GM12878 (cell line): ENCODE results near the gene MUC5AC. TPM values are rescaled to one million over a fixed set of nuclear protein-coding genes. Genes with fewer than 3 reads are reported as not detected.

Source experiments
- ATAC-seq: fragments of 200-7000 bp; cut with Tn5 transposase; 3 replicates; pipeline ENCODE4 v1.9.1; 2020; ENCODE audit warnings: mild to moderate bottlenecking, moderate library complexity
- BruUV-seq: library from RNA; stranded (reverse); fragments of 400-500 nt; replicated peaks from 2 replicates; lab custom pipeline; 2021; lab: Mats Ljungman, UMichigan
- CTCF ChIA-PET: fragments of 300-600 bp; sonication (Branson Sonifier 250); formaldehyde crosslinking; extraction: SDS; loops from one replicate; lab custom pipeline; 2021; ENCODE audit warnings: inconsistent platforms; lab: Yijun Ruan, JAX
- POLR2A ChIA-PET: fragments of 350-600 bp; formaldehyde crosslinking; extraction: SDS; loops from one replicate; lab custom pipeline; 2021; ENCODE audit warnings: inconsistent platforms; lab: Charles Lee
- RAD21 ChIA-PET: fragments of 300-600 bp; sonication (Branson Sonifier 250); formaldehyde crosslinking; loops from one replicate; lab custom pipeline; 2023; ENCODE audit warnings: antibody characterized with exemption; ENCODE audit not compliant: unreplicated experiment; lab: Charles Lee
- SMC1A ChIA-PET: fragments of 300-600 bp; sonication (Branson Sonifier 250); formaldehyde crosslinking; loops from one replicate; lab custom pipeline; 2023; ENCODE audit not compliant: unreplicated experiment, uncharacterized antibody; lab: Charles Lee
- DNase-seq: peaks from one replicate; pipeline ENCODE4 v3.0.0-alpha.2; 2011; ENCODE audit warnings: low read depth, low spot score
- FAIRE-seq: peaks from 3 replicates; lab custom pipeline; 2011; peaks lifted over from hg19 to GRCh38; lab: Jason Lieb, UNC
- H2AFZ ChIP-seq: 2 replicates; pipeline ENCODE4 v1.6.0; 2011; ENCODE audit warnings: low read depth, low read length, control low read depth; ENCODE audit not compliant: control insufficient read depth
- H3K27ac ChIP-seq: 2 replicates; pipeline ENCODE4 v1.5.1; 2011; ENCODE audit warnings: control low read depth; ENCODE audit not compliant: control insufficient read depth, insufficient read depth
- H3K27me3 ChIP-seq, 2 experiments: replicated peaks in 1 of 2; 2 replicates each; pipeline versions ENCODE4 v1.6.0 to v1.6.1; 2011; ENCODE audit warnings: low read length in 1 of 2; ENCODE audit not compliant: control insufficient read depth in 2 of 2, insufficient read depth in 2 of 2
- H3K36me3 ChIP-seq, 2 experiments: 2 replicates each; pipeline ENCODE4 v1.5.1; 2011; ENCODE audit warnings: low read length in 1 of 2; ENCODE audit not compliant: control insufficient read depth in 2 of 2, insufficient read depth in 2 of 2
- H3K4me1 ChIP-seq: 2 replicates; pipeline ENCODE4 v1.6.1; 2011; ENCODE audit warnings: mild to moderate bottlenecking, low read length, moderate library complexity, mixed read lengths; ENCODE audit not compliant: control insufficient read depth, insufficient read depth
- H3K4me2 ChIP-seq: 2 replicates; pipeline ENCODE4 v1.6.0; 2011; ENCODE audit warnings: control low read depth; ENCODE audit not compliant: control insufficient read depth, insufficient read depth
- H3K4me3 ChIP-seq: fragments of 200-600 bp; sonication (generic); 2 replicates; pipeline ENCODE4 v1.5.1; 2016
- H3K79me2 ChIP-seq: 2 replicates; pipeline ENCODE4 v1.6.0; 2011; ENCODE audit warnings: low read length; ENCODE audit not compliant: control insufficient read depth, insufficient read depth
- H3K9ac ChIP-seq: 2 replicates; pipeline ENCODE4 v1.8.0; 2011; ENCODE audit warnings: low read length, control low read depth, mixed read lengths; ENCODE audit not compliant: control insufficient read depth, insufficient read depth
- H3K9me3 ChIP-seq: replicated peaks from 3 replicates; pipeline ENCODE4 v1.5.1; 2011; ENCODE audit warnings: mild to moderate bottlenecking, low read length; ENCODE audit not compliant: control insufficient read depth, insufficient read depth
- H4K20me1 ChIP-seq: 2 replicates; pipeline ENCODE4 v1.6.0; 2011; ENCODE audit not compliant: control insufficient read depth, insufficient read depth
- ASH2L ChIP-seq: fragments of 300-600, 200-600 bp; sonication (generic); IDR thresholded peaks from 2 replicates; pipeline ENCODE4 v1.6.1; 2017; ENCODE audit warnings: low read depth, mild to moderate bottlenecking, borderline replicate concordance
- E4F1 ChIP-seq: fragments of 450-650 bp; IDR thresholded peaks from 2 replicates; pipeline ENCODE4 v1.6.1; 2018; ENCODE audit warnings: borderline replicate concordance, mild to moderate bottlenecking; ENCODE audit not compliant: partially characterized antibody
- EZH2 ChIP-seq: IDR thresholded peaks from 2 replicates; pipeline ENCODE4 v1.6.1; 2012; ENCODE audit warnings: low read depth, mild to moderate bottlenecking, control low read depth, inconsistent platforms, low read length, borderline replicate concordance; ENCODE audit not compliant: control insufficient read depth
- JUNB ChIP-seq: IDR thresholded peaks from 2 replicates; pipeline ENCODE4 v1.6.1; 2016; ENCODE audit warnings: antibody characterized with exemption, mild to moderate bottlenecking
- NFIC ChIP-seq: IDR thresholded peaks from 2 replicates; pipeline ENCODE4 v1.6.1; 2012; ENCODE audit warnings: low read depth, mild to moderate bottlenecking, inconsistent platforms, low read length, moderate library complexity
- NFXL1 ChIP-seq: fragments of 450-650 bp; IDR thresholded peaks from 2 replicates; pipeline ENCODE4 v1.6.1; 2017; ENCODE audit warnings: antibody characterized with exemption, mild to moderate bottlenecking, borderline replicate concordance
- NFYA ChIP-seq: IDR thresholded peaks from 2 replicates; pipeline ENCODE4 v1.6.1; 2011; ENCODE audit warnings: low read depth, mild to moderate bottlenecking, low read length, improper control_type of control experiment, borderline replicate concordance
- PKNOX1 ChIP-seq: fragments of 450-650 bp; IDR thresholded peaks from 2 replicates; pipeline ENCODE4 v1.6.1; 2016; ENCODE audit warnings: mild to moderate bottlenecking
- USF1 ChIP-seq: IDR thresholded peaks from 2 replicates; pipeline ENCODE4 v1.6.1; 2011; ENCODE audit warnings: borderline replicate concordance, low read depth, mild to moderate bottlenecking, moderate library complexity, mixed read lengths, low read length; ENCODE audit not compliant: insufficient read depth; ENCODE audit errors: extremely low read length
- ZBTB11 ChIP-seq: fragments of 450-650 bp; formaldehyde crosslinking; IDR thresholded peaks from 2 replicates; pipeline ENCODE4 v1.5.0; 2022; ENCODE audit warnings: mild to moderate bottlenecking, missing genetic modification characterization
- WGBS: methylation state at CpG from one replicate; pipeline ENCODE4 v1.1.6; 2016; ENCODE audit warnings: low lambda C conversion rate; ENCODE audit not compliant: insufficient replicate concordance, insufficient coverage; ENCODE audit errors: missing lambda C conversion rate; 5-methylcytosine and 5-hydroxymethylcytosine counted together
- in situ Hi-C: fragments of 300-500 bp; cut with MboI; formaldehyde crosslinking; loops from 9 replicates; pipeline ENCODE4 v1.14.3; 2018; ENCODE audit warnings: mixed read lengths
- intact Hi-C: fragments of 100-400 bp; cut with micrococcal nuclease; formaldehyde crosslinking; loops from one replicate; pipeline ENCODE4 v1.14.2; 2022; ENCODE audit not compliant: unreplicated experiment
- polyA plus RNA-seq, 11 experiments: library from polyadenylated mRNA; depleted of rRNA in 4 of 11; unstranded in 6 of 11; stranded (reverse) in 5 of 11; fragments of >200 nt; fragmentation: Nextera tagmentation in 4 of 11; fragmentation: Illumina TruSeq in 1 of 11; extraction: Ambion mirVana in 4 of 11; extraction: Trizol in 1 of 11; gene quantifications; 1 replicate in 1 of 11; 2 replicates in 10 of 11; pipeline versions ENCODE4 v1.2.1 to v1.2.3, GENCODE V29; 2011 to 2016; ENCODE audit warnings: inconsistent platforms in 2 of 11, missing spikeins in 2 of 11, low read depth in 1 of 11
- total RNA-seq, 4 experiments: library from RNA; depleted of rRNA in 3 of 4; stranded (reverse); fragments of >200 nt in 3 of 4; fragmentation: Illumina TruSeq in 1 of 4; extraction: Trizol in 1 of 4; gene quantifications; 2 replicates each; pipeline versions ENCODE4 v1.2.1 to v1.2.3, GENCODE V29; 2013 to 2021

MUC5AC gene
- total and polyA plus RNA-seq, 10 of the 15 experiments (the other 5 are each of a cell fraction or from before 2014, with no cell fraction given) = under 0.01 to 0.01 TPM; not detected in 8

- no peak overlapping the region for H3K27ac ChIP-seq
- RAD21 ChIA-PET = no interaction called here
- CTCF ChIA-PET = no interaction called here
- 28% methylated on average over 12 of the region's 12 CpGs for WGBS
- H3K4me1 ChIP-seq = no peaks in the 10 kb centered on the region
- intact Hi-C loops (no loop called here), in situ Hi-C loops (no loop called here)
- no peak overlapping the region for H3K9ac ChIP-seq
- H3K4me2 ChIP-seq = no peak overlapping the region
- DNase-seq = no peak
- SMC1A ChIA-PET = no interaction called here
- FAIRE-seq = no peak
- peaks cover 3% of the 10 kb centered on the region; the same call in 1 of the 3 replicates for H3K9me3 ChIP-seq
- no peak overlapping the region for H2AFZ ChIP-seq
- H3K27me3 ChIP-seq = no peaks in the 10 kb centered on the region
- ATAC-seq = no peak
- POLR2A ChIA-PET = no interaction called here
- no peaks in the 10 kb centered on the region for H4K20me1 ChIP-seq
- BruUV-seq = no TSS peak
- H3K79me2 ChIP-seq = no peaks in the 10 kb centered on the region
- no peaks in the 10 kb centered on the region for H3K36me3 ChIP-seq
- no peak overlapping the region for H3K4me3 ChIP-seq
- TF ChIP-seq NFYA = no peak
- no peak for TF ChIP-seq EZH2
- TF ChIP-seq JUNB = no peak
- no peak for TF ChIP-seq ASH2L
- TF ChIP-seq NFXL1 = no peak
- no peak for TF ChIP-seq PKNOX1
- TF ChIP-seq USF1 = no peak
- no peak for TF ChIP-seq NFIC
- no peak for TF ChIP-seq E4F1
- TF ChIP-seq ZBTB11 = no peak
Observed at GRCh38 chr11:1139441-1140083, 18.2 kb upstream of the MUC5AC start.
